ENCODE data around the gene CTSE. TPM values are rescaled to one million over a fixed set of nuclear protein-coding genes. Genes with fewer than 3 reads are reported as not detected.

CTSE gene
- total RNA-seq, 2 experiments from 2014 or later, result not detected

- CTCF ChIA-PET, result interaction anchor here (0.5 to 4.5 kb wide), 37 partner anchors 8 to 442 kb away, joined by 3 to 68 read pairs (median 4); partner anchors contain the start of gene AVPR1B
- POLR2A ChIA-PET, result interaction anchor here (0.6 kb wide), 2 partner anchors 188 to 564 kb away, joined by 3 to 6 read pairs; no protein-coding TSS in a partner anchor
Measured at GRCh38 chr1:205976708-205977401, 46.8 kb downstream of the CTSE start.

GRCh38 chr1:205976036-205976435 lies 47.7 kb downstream of the CTSE start:
- ChIA-PET CTCF (interaction anchor here (1.1 to 4.5 kb wide), 6 partner anchors 15 to 384 kb away, joined by 3 to 68 read pairs (median 15); no protein-coding TSS in a partner anchor), POLR2A (no interaction called here)

GRCh38 chr1:205975387-205975998 lies 48.2 kb downstream of the CTSE start:
- CTCF ChIA-PET, result interaction anchor here (2.2 to 4.5 kb wide), 4 partner anchors 14 to 317 kb away, joined by 4 to 68 read pairs (median 33); no protein-coding TSS in a partner anchor
- POLR2A ChIA-PET, result no interaction called here

GRCh38 chr1:205974712-205975111 lies 49.0 kb downstream of the CTSE start:
- ChIA-PET POLR2A (no interaction called here), CTCF (no interaction called here)

DNA sequence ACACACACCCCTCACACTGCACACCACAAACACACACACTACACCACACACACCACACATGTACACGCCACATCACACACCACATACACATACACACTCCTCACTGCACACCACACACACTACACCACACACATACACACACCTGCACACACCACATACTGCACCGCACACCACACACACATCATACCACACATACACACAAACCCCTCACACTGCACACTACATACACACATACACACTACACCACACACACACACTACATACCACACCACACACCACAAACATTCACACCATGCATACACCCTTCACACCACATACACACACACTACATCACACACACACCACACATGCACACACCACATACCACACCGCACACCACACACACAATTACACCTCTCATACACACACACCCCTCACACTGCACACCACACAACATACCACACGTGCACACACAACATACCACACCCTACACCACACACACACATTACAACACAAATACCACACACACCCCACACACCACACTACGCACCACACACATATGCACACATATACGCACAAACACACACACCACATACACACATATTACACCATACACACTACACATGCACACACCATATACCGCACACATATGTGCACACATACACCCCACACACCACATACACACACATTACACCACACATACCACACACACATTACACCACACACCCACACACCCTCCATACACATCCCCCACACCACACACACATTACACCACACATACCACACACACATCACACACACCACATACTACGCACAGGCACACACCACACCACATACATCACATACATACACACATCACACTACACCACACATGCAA lies 50.1 kb downstream of the CTSE start:
- CTCF ChIA-PET, result no interaction called here
- POLR2A ChIA-PET, result no interaction called here

GRCh38 chr1:205972491-205973168 lies 51.1 kb downstream of the CTSE start:
- POLR2A ChIA-PET, result no interaction called here
- CTCF ChIA-PET, result no interaction called here

- CTCF ChIA-PET, result no interaction called here
- POLR2A ChIA-PET, result no interaction called here
Measured at GRCh38 chr1:205972081-205972480, 51.6 kb downstream of the CTSE start.

GRCh38 chr1:205971082-205971481 lies 52.6 kb downstream of the CTSE start:
- CTCF ChIA-PET, result interaction anchor here (0.6 kb wide), 1 partner anchor 313 kb away, joined by 4 read pairs; no protein-coding TSS in a partner anchor

GRCh38 chr1:205970486-205970885 lies 53.2 kb downstream of the CTSE start:
- POLR2A ChIA-PET, result no interaction called here
- CTCF ChIA-PET, result interaction anchor here (0.6 kb wide), 2 partner anchors 313 to 647 kb away, joined by 3 to 4 read pairs; no protein-coding TSS in a partner anchor

More at GRCh38 chr1:205971082-205971481, 52.6 kb downstream of the CTSE start:
- POLR2A ChIA-PET, result no interaction called here

- POLR2A ChIA-PET, result no interaction called here
- CTCF ChIA-PET, result interaction anchor here (1.4 to 2.4 kb wide), 2 partner anchors 8 to 310 kb away, joined by 4 to 12 read pairs; no protein-coding TSS in a partner anchor
Measured at GRCh38 chr1:205969229-205969628, 54.5 kb downstream of the CTSE start.

GRCh38 chr1:205967554-205968335 lies 56.0 kb downstream of the CTSE start:
- CTCF ChIA-PET, result interaction anchor here (1.4 to 2.4 kb wide), 2 partner anchors 10 to 309 kb away, joined by 4 to 12 read pairs; no protein-coding TSS in a partner anchor
- POLR2A ChIA-PET, result no interaction called here

DNA sequence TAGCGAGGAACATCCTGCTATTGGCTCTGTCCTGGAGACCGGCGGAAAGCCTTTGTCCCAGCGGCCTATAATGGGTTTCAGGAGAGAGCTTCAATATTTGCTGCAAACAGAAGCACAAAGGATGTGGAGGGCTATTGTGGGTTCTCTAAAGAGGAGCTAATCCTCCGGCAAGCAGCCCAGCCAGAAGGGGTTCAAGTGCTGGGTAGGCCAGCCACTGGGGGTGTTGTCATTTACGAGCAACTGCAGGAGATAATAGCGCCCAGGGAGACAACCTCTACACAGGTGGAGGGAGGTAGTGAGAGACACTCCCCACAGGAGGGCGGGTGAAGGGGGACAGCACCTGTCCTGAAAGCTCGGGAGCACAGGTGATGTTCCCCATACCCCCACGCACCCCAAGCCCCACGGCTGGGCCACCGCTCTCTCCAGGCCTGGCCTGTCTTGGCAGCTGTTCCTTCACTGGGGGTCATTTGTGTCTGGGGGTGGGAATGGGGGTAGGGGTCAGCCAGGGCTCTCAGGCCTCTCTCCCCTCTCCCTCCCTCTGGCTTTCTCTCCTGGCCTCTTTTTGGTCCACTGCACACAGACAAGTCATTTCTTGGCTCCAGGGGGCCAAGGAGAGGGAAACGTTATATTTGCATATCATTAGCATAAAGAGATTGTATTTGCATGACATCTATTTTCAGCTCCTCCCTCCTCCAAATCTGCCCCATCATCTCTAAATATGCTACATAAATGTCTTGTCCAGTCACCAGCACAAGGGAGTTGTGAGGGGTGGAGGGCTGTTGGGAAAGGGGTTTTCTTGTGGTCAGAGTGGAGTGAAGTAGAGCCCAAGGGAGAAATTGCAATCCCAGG lies 58.4 kb downstream of the CTSE start:
- POLR2A ChIA-PET, result no interaction called here
- CTCF ChIA-PET, result interaction anchor here (2.2 kb wide), 1 partner anchor 12 kb away, joined by 9 read pairs; no protein-coding TSS in a partner anchor

DNA sequence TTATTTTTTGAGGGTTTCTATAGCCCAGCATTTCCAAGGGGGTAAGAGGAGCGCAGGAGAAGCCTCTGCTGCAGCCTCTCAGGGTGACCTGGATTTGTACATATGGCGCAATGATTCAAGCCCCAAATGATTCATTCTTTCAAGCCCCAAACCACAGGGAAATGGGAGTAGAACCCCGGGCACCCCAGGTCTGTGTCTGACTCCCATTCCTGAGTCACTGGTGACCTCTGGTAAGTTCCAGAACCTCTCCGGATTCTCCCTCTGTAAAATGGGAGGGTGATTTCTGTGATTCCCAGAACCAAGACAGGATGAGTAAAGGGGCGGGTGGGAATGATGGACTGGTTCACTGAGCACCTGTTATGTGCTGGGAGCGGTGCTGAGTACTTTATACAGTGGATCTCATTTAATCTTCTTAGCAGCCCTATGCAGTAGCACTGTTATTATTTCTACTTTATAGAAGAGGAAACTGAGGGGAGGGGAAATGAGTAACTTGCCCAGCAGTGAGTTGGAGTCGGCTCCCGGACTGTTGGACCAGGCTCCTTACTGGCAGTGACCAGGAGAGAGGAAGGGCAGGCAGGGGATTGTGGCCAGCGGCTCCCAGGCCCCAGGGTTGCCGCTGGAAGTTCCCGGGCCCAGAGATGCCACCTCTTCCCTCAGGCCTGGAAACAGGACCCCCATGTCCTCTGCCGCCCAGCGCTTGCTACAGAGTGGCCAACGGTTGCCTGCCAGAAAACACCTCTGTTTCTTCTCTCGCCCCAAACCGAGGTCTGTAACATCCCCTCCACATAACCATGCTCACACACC lies 60.1 kb downstream of the CTSE start:
- CTCF ChIA-PET, result interaction anchor here (2.2 kb wide), 1 partner anchor 14 kb away, joined by 9 read pairs; no protein-coding TSS in a partner anchor
- POLR2A ChIA-PET, result no interaction called here

DNA sequence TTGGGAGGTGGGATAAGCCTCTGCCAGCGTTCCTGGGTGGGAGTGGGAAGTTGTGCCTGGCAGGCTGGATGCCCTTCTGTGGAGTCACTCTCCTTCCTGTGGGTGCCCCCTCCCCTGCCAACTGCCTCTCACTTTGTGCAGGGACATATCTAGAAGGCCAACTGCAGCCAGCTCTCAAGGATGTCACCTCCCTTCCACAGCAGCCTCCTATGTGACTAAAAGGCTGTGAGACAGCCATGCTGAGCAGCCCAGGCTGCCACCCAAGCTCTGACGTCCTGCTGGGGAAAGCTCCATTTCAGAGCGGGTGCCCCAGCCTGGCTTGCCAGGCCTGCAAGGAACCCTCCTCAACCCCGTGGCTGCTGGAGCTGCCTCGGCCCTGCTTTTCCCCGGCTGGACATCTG lies 60.9 kb downstream of the CTSE start:
- CTCF ChIA-PET, result no interaction called here
- POLR2A ChIA-PET, result interaction anchor here (0.5 to 0.6 kb wide), 2 partner anchors 9 to 74 kb away, joined by 3 read pairs; no protein-coding TSS in a partner anchor

GRCh38 chr1:205961991-205962820 lies 61.5 kb downstream of the CTSE start:
- CTCF ChIA-PET, result no interaction called here
- POLR2A ChIA-PET, result interaction anchor here (0.5 to 0.6 kb wide), 2 partner anchors 8 to 73 kb away, joined by 3 read pairs; no protein-coding TSS in a partner anchor

DNA sequence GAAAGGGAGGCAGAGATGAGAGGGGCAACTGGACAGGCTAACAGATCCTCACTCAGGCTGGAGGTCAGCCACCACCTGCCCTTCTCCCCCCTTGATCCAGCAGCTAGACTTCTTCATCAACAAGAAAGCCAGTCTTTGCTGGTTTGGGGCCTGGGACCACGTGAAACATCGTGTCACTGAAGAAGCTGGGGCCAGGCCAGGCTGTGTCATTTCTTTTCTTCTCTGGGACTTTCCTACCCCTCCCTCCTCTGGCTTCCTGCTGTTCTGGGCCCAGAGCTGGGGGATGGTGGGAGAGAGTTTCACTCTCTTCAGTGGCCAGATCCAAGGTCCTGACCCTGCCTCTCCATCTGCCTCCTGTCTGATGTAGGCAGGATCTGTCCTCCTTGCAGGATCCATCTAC lies 62.3 kb downstream of the CTSE start:
- POLR2A ChIA-PET, result interaction anchor here (0.5 kb wide), 1 partner anchor 142 kb away, joined by 7 read pairs; no protein-coding TSS in a partner anchor
- CTCF ChIA-PET, result interaction anchor here (0.8 kb wide), 1 partner anchor 15 kb away, joined by 4 read pairs; no protein-coding TSS in a partner anchor
